ENCODE results near the gene PHLPP1. TPM values are rescaled to one million over a fixed set of nuclear protein-coding genes. Genes with fewer than 3 reads are reported as not detected.

Gene PHLPP1
- total and polyA plus RNA-seq, 2 experiments from 2014 or later: 15.7 to 73.6 TPM

DNA sequence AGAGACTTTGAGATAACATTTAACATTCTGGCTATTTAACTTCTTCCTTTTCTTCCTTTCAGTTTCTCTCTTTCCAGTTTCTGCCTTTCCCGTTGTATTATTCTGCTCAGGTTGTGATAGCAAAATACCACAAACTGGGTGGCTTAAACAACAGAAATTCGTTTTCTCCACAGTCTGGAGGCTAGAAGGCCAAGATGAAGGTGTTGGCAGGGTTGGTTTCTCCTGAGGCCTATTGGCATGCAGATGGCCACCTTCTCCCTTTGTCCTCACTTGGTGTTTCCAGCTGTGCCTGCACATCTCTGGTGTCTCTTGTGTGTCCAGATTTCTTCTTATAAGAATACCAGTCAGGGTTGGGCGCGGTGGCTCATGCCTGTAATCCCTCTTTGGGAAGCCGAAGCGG is 34.0 kb downstream of the PHLPP1 start:
- H3K36me3 ChIP-seq (ENCODE audit: insufficient read depth): no peaks in the 10 kb centered on the region
- H3K4me2 ChIP-seq: peak overlapping the region; percentile 68; the same call in 1 of the 2 replicates
- H3K79me2 ChIP-seq (replicated peaks; ENCODE audit: insufficient read depth): peaks cover 94% of the 10 kb centered on the region
- H3K9me3 Mint-ChIP-seq: peaks cover 2% of the 10 kb centered on the region; the same call in 1 of the 3 replicates
- H3K4me1 Mint-ChIP-seq: peaks cover 80% of the 10 kb centered on the region
- no peaks in the 10 kb centered on the region; the same call in 1 of the 2 replicates for H3F3A ChIP-seq (replicated peaks; ENCODE audit: low read depth)
- peaks cover 2% of the 10 kb centered on the region; the same call in 1 of the 2 replicates for H3K9me2 ChIP-seq (ENCODE audit: insufficient read depth)
- no peak overlapping the region for H2AFZ ChIP-seq
- peaks cover 15% of the 10 kb centered on the region for H3K36me3 Mint-ChIP-seq (ENCODE audit: low read depth)
- peaks cover 13% of the 10 kb centered on the region for H3K27me3 Mint-ChIP-seq (ENCODE audit: insufficient read depth, low read depth, poor library complexity)
- H3K27ac ChIP-seq (ENCODE audit: low read depth): peak overlapping the region; percentile 96
- TF ChIP-seq, protein P1, sequence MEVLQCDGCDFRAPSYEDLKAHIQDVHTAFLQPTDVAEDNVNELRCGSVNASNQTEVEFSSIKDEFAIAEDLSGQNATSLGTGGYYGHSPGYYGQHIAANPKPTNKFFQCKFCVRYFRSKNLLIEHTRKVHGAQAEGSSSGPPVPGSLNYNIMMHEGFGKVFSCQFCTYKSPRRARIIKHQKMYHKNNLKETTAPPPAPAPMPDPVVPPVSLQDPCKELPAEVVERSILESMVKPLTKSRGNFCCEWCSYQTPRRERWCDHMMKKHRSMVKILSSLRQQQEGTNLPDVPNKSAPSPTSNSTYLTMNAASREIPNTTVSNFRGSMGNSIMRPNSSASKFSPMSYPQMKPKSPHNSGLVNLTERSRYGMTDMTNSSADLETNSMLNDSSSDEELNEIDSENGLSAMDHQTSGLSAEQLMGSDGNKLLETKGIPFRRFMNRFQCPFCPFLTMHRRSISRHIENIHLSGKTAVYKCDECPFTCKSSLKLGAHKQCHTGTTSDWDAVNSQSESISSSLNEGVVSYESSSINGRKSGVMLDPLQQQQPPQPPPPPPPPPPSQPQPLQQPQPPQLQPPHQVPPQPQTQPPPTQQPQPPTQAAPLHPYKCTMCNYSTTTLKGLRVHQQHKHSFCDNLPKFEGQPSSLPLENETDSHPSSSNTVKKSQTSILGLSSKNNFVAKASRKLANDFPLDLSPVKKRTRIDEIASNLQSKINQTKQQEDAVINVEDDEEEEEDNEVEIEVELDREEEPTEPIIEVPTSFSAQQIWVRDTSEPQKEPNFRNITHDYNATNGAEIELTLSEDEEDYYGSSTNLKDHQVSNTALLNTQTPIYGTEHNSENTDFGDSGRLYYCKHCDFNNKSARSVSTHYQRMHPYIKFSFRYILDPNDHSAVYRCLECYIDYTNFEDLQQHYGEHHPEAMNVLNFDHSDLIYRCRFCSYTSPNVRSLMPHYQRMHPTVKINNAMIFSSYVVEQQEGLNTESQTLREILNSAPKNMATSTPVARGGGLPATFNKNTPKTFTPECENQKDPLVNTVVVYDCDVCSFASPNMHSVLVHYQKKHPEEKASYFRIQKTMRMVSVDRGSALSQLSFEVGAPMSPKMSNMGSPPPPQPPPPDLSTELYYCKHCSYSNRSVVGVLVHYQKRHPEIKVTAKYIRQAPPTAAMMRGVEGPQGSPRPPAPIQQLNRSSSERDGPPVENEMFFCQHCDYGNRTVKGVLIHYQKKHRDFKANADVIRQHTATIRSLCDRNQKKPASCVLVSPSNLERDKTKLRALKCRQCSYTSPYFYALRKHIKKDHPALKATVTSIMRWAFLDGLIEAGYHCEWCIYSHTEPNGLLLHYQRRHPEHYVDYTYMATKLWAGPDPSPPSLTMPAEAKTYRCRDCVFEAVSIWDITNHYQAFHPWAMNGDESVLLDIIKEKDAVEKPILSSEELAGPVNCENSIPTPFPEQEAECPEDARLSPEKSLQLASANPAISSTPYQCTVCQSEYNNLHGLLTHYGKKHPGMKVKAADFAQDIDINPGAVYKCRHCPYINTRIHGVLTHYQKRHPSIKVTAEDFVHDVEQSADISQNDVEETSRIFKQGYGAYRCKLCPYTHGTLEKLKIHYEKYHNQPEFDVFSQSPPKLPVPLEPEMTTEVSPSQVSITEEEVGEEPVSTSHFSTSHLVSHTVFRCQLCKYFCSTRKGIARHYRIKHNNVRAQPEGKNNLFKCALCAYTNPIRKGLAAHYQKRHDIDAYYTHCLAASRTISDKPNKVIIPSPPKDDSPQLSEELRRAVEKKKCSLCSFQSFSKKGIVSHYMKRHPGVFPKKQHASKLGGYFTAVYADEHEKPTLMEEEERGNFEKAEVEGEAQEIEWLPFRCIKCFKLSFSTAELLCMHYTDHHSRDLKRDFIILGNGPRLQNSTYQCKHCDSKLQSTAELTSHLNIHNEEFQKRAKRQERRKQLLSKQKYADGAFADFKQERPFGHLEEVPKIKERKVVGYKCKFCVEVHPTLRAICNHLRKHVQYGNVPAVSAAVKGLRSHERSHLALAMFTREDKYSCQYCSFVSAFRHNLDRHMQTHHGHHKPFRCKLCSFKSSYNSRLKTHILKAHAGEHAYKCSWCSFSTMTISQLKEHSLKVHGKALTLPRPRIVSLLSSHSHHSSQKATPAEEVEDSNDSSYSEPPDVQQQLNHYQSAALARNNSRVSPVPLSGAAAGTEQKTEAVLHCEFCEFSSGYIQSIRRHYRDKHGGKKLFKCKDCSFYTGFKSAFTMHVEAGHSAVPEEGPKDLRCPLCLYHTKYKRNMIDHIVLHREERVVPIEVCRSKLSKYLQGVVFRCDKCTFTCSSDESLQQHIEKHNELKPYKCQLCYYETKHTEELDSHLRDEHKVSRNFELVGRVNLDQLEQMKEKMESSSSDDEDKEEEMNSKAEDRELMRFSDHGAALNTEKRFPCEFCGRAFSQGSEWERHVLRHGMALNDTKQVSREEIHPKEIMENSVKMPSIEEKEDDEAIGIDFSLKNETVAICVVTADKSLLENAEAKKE (CRISPR knock-in tag; IDR thresholded peaks at IDR 0.05): peak; percentile 73; the same call in 1 of the 2 replicates
- TF ChIP-seq ZNF114 (CRISPR knock-in tag; IDR thresholded peaks at IDR 0.05): no peak
- H3K4me3 ChIP-seq: no peak overlapping the region
- H3K4me3 Mint-ChIP-seq: no peak overlapping the region
- no peaks in the 10 kb centered on the region for H4K20me1 ChIP-seq (replicated peaks; ENCODE audit: insufficient read depth)
- H3K27ac Mint-ChIP-seq: peak overlapping the region; percentile 95
- peaks cover 70% of the 10 kb centered on the region for H3K4me1 ChIP-seq (ENCODE audit: insufficient read depth)
- ATAC-seq (no peak), DNase-seq (ENCODE audit: low spot score) (no peak)
- no peaks in the 10 kb centered on the region for H3K27me3 ChIP-seq (ENCODE audit: insufficient read depth)

DNA sequence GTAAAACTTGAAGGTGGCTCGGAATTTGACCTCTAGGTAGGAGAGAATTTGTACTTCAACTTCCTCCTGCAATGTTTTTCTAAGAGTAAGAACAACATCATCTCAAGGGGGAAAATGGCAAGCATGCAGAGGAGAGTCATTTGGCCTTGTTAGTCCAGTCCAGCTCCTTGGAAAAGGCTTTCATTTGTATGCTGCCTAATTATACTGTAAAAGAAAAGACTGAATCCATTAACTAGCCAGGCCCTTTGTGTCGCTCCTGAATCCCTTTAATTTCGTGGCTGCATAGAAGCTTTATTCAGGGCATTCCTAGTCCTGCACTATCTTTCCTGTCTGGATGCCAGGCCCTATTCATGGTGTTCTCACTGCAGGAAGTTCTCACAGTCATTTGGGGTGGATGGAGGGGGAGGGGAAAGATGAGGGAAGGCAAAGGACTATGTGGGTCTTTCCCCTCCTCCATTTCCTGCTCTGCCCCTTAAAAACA is 36.0 kb downstream of the PHLPP1 start:
- Histone ChIP-seq H3K27ac (ENCODE audit: low read depth) (peak overlapping the region; percentile 96), H3K9me2 (ENCODE audit: insufficient read depth) (peaks cover 2% of the 10 kb centered on the region; the same call in 1 of the 2 replicates), H3K27me3 (ENCODE audit: insufficient read depth) (no peaks in the 10 kb centered on the region), H3K4me1 (ENCODE audit: insufficient read depth) (peaks cover 70% of the 10 kb centered on the region), H4K20me1 (replicated peaks; ENCODE audit: insufficient read depth) (no peaks in the 10 kb centered on the region), H2AFZ (no peak overlapping the region), H3F3A (replicated peaks; ENCODE audit: low read depth) (no peaks in the 10 kb centered on the region; the same call in 1 of the 2 replicates), H3K79me2 (replicated peaks; ENCODE audit: insufficient read depth) (peaks cover 94% of the 10 kb centered on the region), H3K4me2 (peak overlapping the region; percentile 68), H3K36me3 (ENCODE audit: insufficient read depth) (no peaks in the 10 kb centered on the region), H3K4me3 (peak overlapping the region; percentile 27)
- Mint-ChIP-seq H3K9me3 (peaks cover 2% of the 10 kb centered on the region; the same call in 1 of the 3 replicates), H3K27ac (peak overlapping the region; percentile 95), H3K36me3 (ENCODE audit: low read depth) (peaks cover 28% of the 10 kb centered on the region), H3K27me3 (ENCODE audit: insufficient read depth, low read depth, poor library complexity) (peaks cover 14% of the 10 kb centered on the region), H3K4me3 (peak overlapping the region; percentile 33), H3K4me1 (peaks cover 84% of the 10 kb centered on the region)
- DNase-seq (ENCODE audit: low spot score) (peak; percentile 88), ATAC-seq (peak; percentile 86)
- TF ChIP-seq ZNF331 (CRISPR knock-in tag; IDR thresholded peaks at IDR 0.05; ENCODE audit: low read depth) (no peak), CREB1 (CRISPR knock-in tag; IDR thresholded peaks at IDR 0.05; ENCODE audit: low read depth) (no peak; the same call in 1 of the 2 replicates), POLR2AphosphoS5 (IDR thresholded peaks at IDR 0.05; ENCODE audit: low read depth) (no peak), NANOG (IDR thresholded peaks at IDR 0.05; ENCODE audit: borderline replicate concordance) (peak; percentile 78), EZH2phosphoT487 (IDR thresholded peaks at IDR 0.05; ENCODE audit: unreplicated experiment) (no peak), ZNF114 (CRISPR knock-in tag; IDR thresholded peaks at IDR 0.05) (no peak), EZH2 (IDR thresholded peaks at IDR 0.05; ENCODE audit: low read depth, unreplicated experiment) (no peak)
- TF ChIP-seq, protein P2, sequence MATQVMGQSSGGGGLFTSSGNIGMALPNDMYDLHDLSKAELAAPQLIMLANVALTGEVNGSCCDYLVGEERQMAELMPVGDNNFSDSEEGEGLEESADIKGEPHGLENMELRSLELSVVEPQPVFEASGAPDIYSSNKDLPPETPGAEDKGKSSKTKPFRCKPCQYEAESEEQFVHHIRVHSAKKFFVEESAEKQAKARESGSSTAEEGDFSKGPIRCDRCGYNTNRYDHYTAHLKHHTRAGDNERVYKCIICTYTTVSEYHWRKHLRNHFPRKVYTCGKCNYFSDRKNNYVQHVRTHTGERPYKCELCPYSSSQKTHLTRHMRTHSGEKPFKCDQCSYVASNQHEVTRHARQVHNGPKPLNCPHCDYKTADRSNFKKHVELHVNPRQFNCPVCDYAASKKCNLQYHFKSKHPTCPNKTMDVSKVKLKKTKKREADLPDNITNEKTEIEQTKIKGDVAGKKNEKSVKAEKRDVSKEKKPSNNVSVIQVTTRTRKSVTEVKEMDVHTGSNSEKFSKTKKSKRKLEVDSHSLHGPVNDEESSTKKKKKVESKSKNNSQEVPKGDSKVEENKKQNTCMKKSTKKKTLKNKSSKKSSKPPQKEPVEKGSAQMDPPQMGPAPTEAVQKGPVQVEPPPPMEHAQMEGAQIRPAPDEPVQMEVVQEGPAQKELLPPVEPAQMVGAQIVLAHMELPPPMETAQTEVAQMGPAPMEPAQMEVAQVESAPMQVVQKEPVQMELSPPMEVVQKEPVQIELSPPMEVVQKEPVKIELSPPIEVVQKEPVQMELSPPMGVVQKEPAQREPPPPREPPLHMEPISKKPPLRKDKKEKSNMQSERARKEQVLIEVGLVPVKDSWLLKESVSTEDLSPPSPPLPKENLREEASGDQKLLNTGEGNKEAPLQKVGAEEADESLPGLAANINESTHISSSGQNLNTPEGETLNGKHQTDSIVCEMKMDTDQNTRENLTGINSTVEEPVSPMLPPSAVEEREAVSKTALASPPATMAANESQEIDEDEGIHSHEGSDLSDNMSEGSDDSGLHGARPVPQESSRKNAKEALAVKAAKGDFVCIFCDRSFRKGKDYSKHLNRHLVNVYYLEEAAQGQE (IDR thresholded peaks at IDR 0.05; ENCODE audit: unreplicated experiment): peak; percentile 22
- TF ChIP-seq, protein P3, sequence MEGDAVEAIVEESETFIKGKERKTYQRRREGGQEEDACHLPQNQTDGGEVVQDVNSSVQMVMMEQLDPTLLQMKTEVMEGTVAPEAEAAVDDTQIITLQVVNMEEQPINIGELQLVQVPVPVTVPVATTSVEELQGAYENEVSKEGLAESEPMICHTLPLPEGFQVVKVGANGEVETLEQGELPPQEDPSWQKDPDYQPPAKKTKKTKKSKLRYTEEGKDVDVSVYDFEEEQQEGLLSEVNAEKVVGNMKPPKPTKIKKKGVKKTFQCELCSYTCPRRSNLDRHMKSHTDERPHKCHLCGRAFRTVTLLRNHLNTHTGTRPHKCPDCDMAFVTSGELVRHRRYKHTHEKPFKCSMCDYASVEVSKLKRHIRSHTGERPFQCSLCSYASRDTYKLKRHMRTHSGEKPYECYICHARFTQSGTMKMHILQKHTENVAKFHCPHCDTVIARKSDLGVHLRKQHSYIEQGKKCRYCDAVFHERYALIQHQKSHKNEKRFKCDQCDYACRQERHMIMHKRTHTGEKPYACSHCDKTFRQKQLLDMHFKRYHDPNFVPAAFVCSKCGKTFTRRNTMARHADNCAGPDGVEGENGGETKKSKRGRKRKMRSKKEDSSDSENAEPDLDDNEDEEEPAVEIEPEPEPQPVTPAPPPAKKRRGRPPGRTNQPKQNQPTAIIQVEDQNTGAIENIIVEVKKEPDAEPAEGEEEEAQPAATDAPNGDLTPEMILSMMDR (conservative IDR thresholded peaks at IDR 0.05; ENCODE audit: low read depth in 2 of 2): no peak
